Ishikawa (cell line): ENCODE measurements around the gene SDHD.

Source experiments
- CEBPB ChIP-seq: IDR thresholded peaks from 2 replicates; pipeline ENCODE4 v1.6.1; 2012
- CREB1 ChIP-seq: IDR thresholded peaks from 2 replicates; pipeline ENCODE4 v1.6.1; 2012; ENCODE audit warnings: low read depth
- EGR1 ChIP-seq: IDR thresholded peaks from 2 replicates; pipeline ENCODE4 v1.6.1; 2012
- EP300 ChIP-seq: IDR thresholded peaks from 2 replicates; pipeline ENCODE4 v1.6.1; 2012; ENCODE audit warnings: borderline replicate concordance
- FOXM1 ChIP-seq: IDR thresholded peaks from 2 replicates; pipeline ENCODE4 v1.6.1; 2012; ENCODE audit warnings: low read depth, borderline replicate concordance
- NFIC ChIP-seq: IDR thresholded peaks from 2 replicates; pipeline ENCODE4 v1.6.1; 2012
- RAD21 ChIP-seq: IDR thresholded peaks from 2 replicates; pipeline ENCODE4 v1.6.1; 2012; ENCODE audit warnings: low read depth
- TAF1 ChIP-seq: IDR thresholded peaks from 2 replicates; pipeline ENCODE4 v1.6.1; 2012; ENCODE audit warnings: low read depth, mild to moderate bottlenecking
- TCF12 ChIP-seq: IDR thresholded peaks from 2 replicates; pipeline ENCODE4 v1.6.1; 2012; ENCODE audit warnings: low read depth
- TEAD4 ChIP-seq: IDR thresholded peaks from 2 replicates; pipeline ENCODE4 v1.6.1; 2012
- YY1 ChIP-seq: IDR thresholded peaks from 2 replicates; pipeline ENCODE4 v1.6.1; 2012; ENCODE audit warnings: low read depth
- ZBTB7A ChIP-seq: IDR thresholded peaks from 2 replicates; pipeline ENCODE4 v1.6.1; 2012; ENCODE audit warnings: low read depth
- TF ChIP-seq, protein P1 (sequence below): IDR thresholded peaks from 2 replicates; pipeline ENCODE4 v1.6.1; 2012; ENCODE audit warnings: low read depth, mild to moderate bottlenecking
- TF ChIP-seq, protein P2 (sequence below): IDR thresholded peaks from 2 replicates; pipeline ENCODE4 v1.6.1; 2012
- TF ChIP-seq, protein P3 (sequence below): IDR thresholded peaks from 2 replicates; pipeline ENCODE4 v1.6.1; 2012

Gene SDHD

DNA sequence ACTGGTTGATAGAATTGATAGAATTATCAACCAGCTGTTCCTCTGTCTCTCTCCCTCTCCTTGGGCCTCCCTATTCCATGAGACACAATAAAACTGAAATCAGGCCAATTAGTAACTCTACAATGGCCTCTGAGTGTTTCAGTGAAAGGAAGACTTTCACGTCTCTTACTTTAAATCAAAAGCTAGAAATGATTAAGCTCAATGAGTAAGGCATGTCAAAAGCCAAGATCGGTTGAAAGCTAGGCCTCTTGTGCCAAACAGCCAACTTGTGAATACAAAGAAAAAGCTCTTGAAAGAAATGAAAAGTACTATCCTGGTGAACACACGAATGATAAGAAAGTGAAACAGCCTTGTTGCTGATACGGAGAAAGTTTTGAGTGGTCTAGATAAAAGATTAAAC is 29.5 kb upstream of the SDHD start:
- TF ChIP-seq, protein P1, sequence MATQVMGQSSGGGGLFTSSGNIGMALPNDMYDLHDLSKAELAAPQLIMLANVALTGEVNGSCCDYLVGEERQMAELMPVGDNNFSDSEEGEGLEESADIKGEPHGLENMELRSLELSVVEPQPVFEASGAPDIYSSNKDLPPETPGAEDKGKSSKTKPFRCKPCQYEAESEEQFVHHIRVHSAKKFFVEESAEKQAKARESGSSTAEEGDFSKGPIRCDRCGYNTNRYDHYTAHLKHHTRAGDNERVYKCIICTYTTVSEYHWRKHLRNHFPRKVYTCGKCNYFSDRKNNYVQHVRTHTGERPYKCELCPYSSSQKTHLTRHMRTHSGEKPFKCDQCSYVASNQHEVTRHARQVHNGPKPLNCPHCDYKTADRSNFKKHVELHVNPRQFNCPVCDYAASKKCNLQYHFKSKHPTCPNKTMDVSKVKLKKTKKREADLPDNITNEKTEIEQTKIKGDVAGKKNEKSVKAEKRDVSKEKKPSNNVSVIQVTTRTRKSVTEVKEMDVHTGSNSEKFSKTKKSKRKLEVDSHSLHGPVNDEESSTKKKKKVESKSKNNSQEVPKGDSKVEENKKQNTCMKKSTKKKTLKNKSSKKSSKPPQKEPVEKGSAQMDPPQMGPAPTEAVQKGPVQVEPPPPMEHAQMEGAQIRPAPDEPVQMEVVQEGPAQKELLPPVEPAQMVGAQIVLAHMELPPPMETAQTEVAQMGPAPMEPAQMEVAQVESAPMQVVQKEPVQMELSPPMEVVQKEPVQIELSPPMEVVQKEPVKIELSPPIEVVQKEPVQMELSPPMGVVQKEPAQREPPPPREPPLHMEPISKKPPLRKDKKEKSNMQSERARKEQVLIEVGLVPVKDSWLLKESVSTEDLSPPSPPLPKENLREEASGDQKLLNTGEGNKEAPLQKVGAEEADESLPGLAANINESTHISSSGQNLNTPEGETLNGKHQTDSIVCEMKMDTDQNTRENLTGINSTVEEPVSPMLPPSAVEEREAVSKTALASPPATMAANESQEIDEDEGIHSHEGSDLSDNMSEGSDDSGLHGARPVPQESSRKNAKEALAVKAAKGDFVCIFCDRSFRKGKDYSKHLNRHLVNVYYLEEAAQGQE = no peak
- TF ChIP-seq NFIC (no peak), CEBPB (no peak)

DNA sequence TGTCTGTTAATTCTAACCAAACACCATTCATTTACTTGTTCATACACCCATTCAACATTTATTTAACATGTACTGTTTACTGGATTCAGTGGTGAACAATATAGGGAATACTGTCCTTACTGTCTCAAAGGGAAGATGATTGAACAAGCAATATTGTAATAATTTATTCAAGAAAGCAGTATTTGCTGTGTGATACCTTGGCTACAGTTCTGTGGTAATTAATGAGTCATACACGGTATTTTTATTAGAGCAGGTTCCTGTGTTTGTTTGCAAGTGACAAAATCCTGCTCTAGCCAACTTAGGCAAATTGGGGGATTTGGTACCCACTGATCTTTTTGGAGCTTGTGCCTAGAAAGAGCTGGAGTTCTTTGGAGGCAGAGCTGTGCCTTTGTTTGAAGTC is 28.6 kb upstream of the SDHD start:
- TF ChIP-seq, protein P2, sequence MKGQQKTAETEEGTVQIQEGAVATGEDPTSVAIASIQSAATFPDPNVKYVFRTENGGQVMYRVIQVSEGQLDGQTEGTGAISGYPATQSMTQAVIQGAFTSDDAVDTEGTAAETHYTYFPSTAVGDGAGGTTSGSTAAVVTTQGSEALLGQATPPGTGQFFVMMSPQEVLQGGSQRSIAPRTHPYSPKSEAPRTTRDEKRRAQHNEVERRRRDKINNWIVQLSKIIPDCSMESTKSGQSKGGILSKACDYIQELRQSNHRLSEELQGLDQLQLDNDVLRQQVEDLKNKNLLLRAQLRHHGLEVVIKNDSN = no peak
- TF ChIP-seq, protein P3, sequence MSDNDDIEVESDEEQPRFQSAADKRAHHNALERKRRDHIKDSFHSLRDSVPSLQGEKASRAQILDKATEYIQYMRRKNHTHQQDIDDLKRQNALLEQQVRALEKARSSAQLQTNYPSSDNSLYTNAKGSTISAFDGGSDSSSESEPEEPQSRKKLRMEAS = no peak
- TF ChIP-seq ZBTB7A (no peak), TAF1 (no peak), EGR1 (no peak), TEAD4 (no peak), FOXM1 (no peak), CEBPB (no peak), CREB1 (no peak), YY1 (no peak), EP300 (no peak), RAD21 (no peak), NFIC (no peak), TCF12 (no peak)
- TF ChIP-seq, protein P1 = no peak

DNA sequence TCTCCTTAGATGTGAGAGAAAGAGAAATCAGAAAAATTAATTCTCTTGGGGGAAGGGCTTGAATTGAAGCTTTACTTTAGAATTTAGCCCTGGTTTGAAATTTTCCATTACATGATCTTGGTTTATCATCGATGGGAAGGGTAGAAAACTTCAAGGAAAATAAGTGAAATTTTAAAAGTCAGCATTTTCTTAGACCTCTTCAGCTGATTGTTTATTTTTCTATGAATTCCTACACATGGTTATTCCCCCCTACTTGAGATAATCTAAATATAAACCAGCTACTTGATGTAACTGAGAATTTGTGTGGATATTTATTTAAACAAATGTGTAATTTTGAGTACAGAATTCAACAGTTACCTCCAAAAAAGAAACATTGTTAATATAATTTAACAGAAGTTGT is 23.8 kb upstream of the SDHD start:
- TF ChIP-seq, protein P1 = no peak

DNA sequence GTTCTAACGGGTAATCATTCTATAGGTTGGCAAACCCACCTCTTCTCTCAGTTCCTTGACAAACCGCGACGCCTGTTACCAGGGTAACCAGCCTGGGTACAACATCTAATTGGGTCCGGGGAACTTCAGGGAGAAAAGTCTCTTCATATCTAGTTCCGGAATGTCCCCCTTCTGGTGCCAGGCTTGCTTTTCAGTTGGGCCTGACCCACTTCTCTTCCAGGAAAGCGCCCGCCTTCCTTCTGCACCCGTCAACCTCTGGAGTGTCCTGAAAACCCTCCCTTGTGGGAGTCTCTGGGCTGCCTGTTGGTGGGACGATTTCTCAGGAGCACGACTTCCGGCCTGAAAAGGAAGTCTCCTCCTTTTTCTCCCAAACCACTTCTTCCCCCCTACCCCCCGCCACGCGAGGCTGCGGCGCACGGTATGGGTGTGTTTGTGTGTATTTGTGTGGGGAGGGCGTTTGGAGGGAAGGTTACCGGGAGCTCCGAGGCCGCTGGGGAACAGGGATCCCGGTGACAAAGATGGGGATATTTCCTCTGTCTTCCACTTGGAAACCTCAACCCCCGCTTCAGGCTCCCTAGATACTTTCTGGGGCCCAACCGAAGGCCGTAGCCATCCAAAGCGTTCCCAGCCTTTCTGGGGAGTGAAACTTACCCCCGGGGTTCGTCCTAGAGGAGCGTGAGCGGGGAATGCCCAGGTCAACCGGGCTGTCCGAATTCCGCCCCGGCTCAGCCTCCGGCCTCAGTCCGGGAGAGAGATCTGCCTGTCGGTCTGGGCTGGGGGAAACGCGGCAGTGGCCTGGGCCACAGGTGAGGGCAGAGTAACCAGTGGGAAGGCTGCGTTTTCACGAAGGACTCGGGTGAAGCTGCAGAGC is 12.5 kb upstream of the SDHD start, which contains the start of the genes NKAPD1 and PIH1D2:
Gene NKAPD1, plus strand, starts transcription at position 359 of the 871 bp plus-strand sequence. CDS start 1,276 bp downstream, outside the sequence.
Gene PIH1D2, minus strand, starts transcription at position 77 of the 871 bp plus-strand sequence. CDS start 843 bp downstream, outside the sequence.
- TF ChIP-seq, protein P2 = peak; percentile 41
- TF ChIP-seq CEBPB (no peak), EP300 (no peak), RAD21 (no peak), TCF12 (peak; percentile 51; the same call in 1 of the 2 replicates), CREB1 (peak; percentile 45; the same call in 1 of the 2 replicates), EGR1 (no peak), NFIC (peak; percentile 27; the same call in 1 of the 2 replicates), YY1 (0 out of 2 replicates have a peak, but pooled peaks have one; percentile 33), TAF1 (peak; percentile 61), ZBTB7A (peak; percentile 35; the same call in 1 of the 2 replicates)
- TF ChIP-seq, protein P1 = no peak
- TF ChIP-seq, protein P3 = peak; percentile 90
